UCSD-AML1 (cell line): ENCODE results near the gene GATM.
A peak's percentile ranks its signal among the peaks of the same experiment; 100 is the strongest.
"Not testable (repeated sequence)": the region's sequence is repeated elsewhere in the genome, so short reads cannot be mapped to it uniquely, and the experiment has no call there.

ENCODE experiments used
- DNase-seq: peaks from one replicate; lab custom pipeline; 2025; ENCODE audit not compliant: unreplicated experiment; lab: John Stamatoyannopoulos, UW

GATM gene

GRCh38 chr15:45355860-45356259 lies 22.5 kb downstream of the GATM start:
- no peak for DNase-seq

DNA sequence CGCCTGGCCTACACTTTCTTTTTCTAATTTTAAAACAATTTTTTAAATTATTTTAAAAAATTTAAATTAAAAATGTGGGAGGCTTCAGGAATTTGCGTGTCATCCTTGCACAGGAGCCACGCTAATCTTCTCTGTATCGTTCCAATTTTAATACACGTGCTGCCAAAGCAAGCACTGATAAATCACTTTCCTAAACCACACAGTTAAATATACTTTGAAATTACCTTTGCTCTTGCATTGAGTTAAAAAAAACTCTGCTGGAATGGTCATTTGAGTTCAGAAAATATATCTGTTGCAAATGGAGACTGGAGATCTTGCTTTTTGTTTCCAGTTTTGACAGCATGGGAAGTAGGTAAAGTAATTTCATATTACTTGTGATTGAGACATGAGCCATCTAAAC lies 23.6 kb downstream of the GATM start:
- DNase-seq: no peak

DNA sequence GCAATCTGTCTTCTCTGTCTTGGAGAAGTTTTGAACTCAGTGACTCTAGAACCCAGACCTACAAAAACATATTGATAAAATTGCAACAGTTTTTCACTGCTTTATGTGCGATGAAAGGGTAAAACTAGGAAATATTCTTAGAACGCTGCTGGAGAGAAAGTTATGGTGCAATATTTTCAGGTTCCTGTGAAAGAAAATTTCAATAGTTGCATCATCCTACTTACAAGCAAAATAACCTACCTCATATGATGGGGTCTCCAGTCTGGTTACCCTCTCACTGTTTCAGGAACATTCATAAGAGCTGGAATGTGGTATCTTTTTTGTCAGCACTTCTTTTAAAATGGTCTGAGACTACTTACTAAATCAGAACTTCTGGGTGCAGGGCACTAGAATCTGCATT lies 27.1 kb downstream of the GATM start:
- no peak for DNase-seq

GRCh38 chr15:45349623-45350022 lies 28.7 kb downstream of the GATM start:
- DNase-seq: no peak

GRCh38 chr15:45347989-45348388 lies 30.4 kb downstream of the GATM start:
- no peak for DNase-seq

- DNase-seq: no peak
Measured at GRCh38 chr15:45347033-45347432, 31.3 kb downstream of the GATM start.

GRCh38 chr15:45346381-45346780 lies 32.0 kb downstream of the GATM start:
- no peak for DNase-seq

GRCh38 chr15:45343258-45343860 lies 35.0 kb downstream of the GATM start:
- DNase-seq: no peak

DNA sequence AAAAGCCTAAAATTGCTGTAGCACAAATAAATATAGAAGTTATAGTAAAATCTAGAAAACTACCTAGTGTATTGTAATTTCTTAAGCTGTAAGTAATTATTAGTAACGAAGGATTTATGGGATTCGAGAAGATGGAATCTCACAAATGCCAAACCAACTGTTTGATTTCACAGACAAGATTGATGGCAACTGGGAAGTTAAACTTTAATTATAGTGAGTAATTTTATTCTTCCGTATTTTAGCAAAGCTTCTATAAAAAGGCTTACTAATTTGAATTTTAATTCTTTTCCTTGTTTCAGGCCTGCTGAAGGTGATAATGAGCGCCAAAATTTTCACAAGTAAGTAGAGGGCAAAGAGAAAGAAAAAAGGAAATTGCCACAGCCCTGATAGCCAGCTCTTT lies 36.6 kb downstream of the GATM start:
- no peak for DNase-seq

- DNase-seq: no peak
Measured at GRCh38 chr15:45340429-45340828, 37.9 kb downstream of the GATM start.

- no peak for DNase-seq
Measured at GRCh38 chr15:45338417-45338816, 39.9 kb downstream of the GATM start.

GRCh38 chr15:45337224-45337623 lies 41.1 kb downstream of the GATM start:
- DNase-seq: no peak

- DNase-seq: peak; percentile 19
Measured at GRCh38 chr15:45333550-45333949, 44.8 kb downstream of the GATM start.

- no peak for DNase-seq
Measured at GRCh38 chr15:45332694-45333093, 45.6 kb downstream of the GATM start.

DNA sequence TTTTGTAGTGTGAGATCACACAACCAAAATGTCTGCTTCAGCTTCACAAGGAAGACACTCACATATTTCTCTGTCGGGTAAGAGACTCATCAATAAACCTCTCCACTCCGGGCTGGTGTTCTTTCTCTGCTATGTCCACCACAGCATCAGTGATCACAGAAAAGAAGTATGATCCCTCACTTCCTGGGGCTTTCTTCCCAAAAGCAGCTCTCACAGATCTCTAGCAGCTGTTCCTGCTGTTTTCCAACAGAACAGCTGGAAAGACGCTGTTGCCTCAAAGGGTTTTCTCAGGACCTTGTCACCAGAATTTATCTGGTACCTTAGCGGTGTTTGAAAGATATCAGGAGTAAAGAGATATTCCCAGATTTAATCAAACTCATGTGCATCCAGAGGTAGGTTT lies 46.4 kb downstream of the GATM start:
- no peak for DNase-seq

- no peak for DNase-seq
Measured at GRCh38 chr15:45328663-45329062, 49.7 kb downstream of the GATM start.

GRCh38 chr15:45326741-45327140 lies 51.6 kb downstream of the GATM start:
- no peak for DNase-seq

- DNase-seq: no peak
Measured at GRCh38 chr15:45326280-45326679, 52.1 kb downstream of the GATM start.

GRCh38 chr15:45320581-45321205 lies 57.7 kb downstream of the GATM start:
- DNase-seq: no peak

GRCh38 chr15:45319472-45320214 lies 58.7 kb downstream of the GATM start:
- DNase-seq: no peak

GRCh38 chr15:45314960-45315359 lies 63.4 kb downstream of the GATM start:
- no peak for DNase-seq

- not testable (repeated sequence) for DNase-seq
Measured at GRCh38 chr15:45314117-45314516, 64.2 kb downstream of the GATM start.
